HepG2 (cell line): Measurements from ENCODE around the gene LYZL6. TPM values are rescaled to one million over a fixed set of nuclear protein-coding genes. Genes with fewer than 3 reads are reported as not detected.

Source experiments
- ATRX ChIP-seq: sonication (generic); formaldehyde crosslinking; IDR thresholded peaks from 2 replicates; pipeline ENCODE4 v1.4.0; 2020; ENCODE audit warnings: missing genetic modification reagents, borderline replicate concordance
- BRD4 ChIP-seq: sonication (generic); formaldehyde crosslinking; IDR thresholded peaks from 2 replicates; pipeline ENCODE4 v1.4.0; 2020; ENCODE audit warnings: missing genetic modification reagents
- CC2D1A ChIP-seq: sonication (generic); formaldehyde crosslinking; IDR thresholded peaks from 2 replicates; pipeline ENCODE4 v1.8.1; 2023; ENCODE audit warnings: mild to moderate bottlenecking, missing genetic modification reagents
- CERS6 ChIP-seq: sonication (generic); formaldehyde crosslinking; IDR thresholded peaks from 2 replicates; pipeline ENCODE4 v1.5.0; 2020; ENCODE audit warnings: missing genetic modification reagents
- DNMT3B ChIP-seq: conservative IDR thresholded peaks from 2 replicates; pipeline ENCODE4 v1.6.1; 2016; ENCODE audit warnings: missing biosample characterization, control low read depth
- EEA1 ChIP-seq: sonication (generic); formaldehyde crosslinking; IDR thresholded peaks from 2 replicates; pipeline ENCODE4 v1.5.1; 2020; ENCODE audit warnings: mild to moderate bottlenecking, missing genetic modification reagents, borderline replicate concordance
- EZH2 ChIP-seq: conservative IDR thresholded peaks from 2 replicates; pipeline ENCODE4 v1.6.1; 2012; ENCODE audit warnings: mild to moderate bottlenecking, low read depth, low read length, moderate library complexity
- FOXP1 ChIP-seq, 2 experiments: fragments of 450-650 bp in 1 of 2; IDR thresholded peaks; 2 replicates each; pipeline ENCODE4 v1.6.1; 2017 to 2018; ENCODE audit warnings: antibody characterized with exemption in 1 of 2
- GABPA ChIP-seq, 2 experiments: IDR thresholded peaks; 2 replicates each; pipeline ENCODE4 v1.6.1; 2011 to 2016; ENCODE audit warnings: low read depth in 2 of 2, low read length in 1 of 2, missing biosample characterization in 1 of 2, missing genetic modification characterization in 1 of 2
- HNF1B ChIP-seq: sonication (generic); formaldehyde crosslinking; IDR thresholded peaks from 2 replicates; pipeline ENCODE4 v1.5.1; 2020; ENCODE audit warnings: mild to moderate bottlenecking, moderate library complexity, missing genetic modification reagents
- JARID2 ChIP-seq: sonication (generic); formaldehyde crosslinking; IDR thresholded peaks from 2 replicates; pipeline ENCODE4 v1.8.1; 2023; ENCODE audit warnings: missing genetic modification reagents, inconsistent platforms; ENCODE audit not compliant: insufficient replicate concordance
- KLF9 ChIP-seq: IDR thresholded peaks from 2 replicates; pipeline ENCODE4 v1.6.1; 2016; ENCODE audit warnings: low read depth
- MTF2 ChIP-seq: sonication (generic); formaldehyde crosslinking; IDR thresholded peaks from 2 replicates; pipeline ENCODE4 v1.5.0; 2020; ENCODE audit warnings: missing genetic modification reagents, borderline replicate concordance
- NFE2 ChIP-seq: sonication (generic); formaldehyde crosslinking; IDR thresholded peaks from 2 replicates; pipeline ENCODE4 v1.4.0; 2020; ENCODE audit warnings: missing genetic modification reagents
- PITX1 ChIP-seq: sonication (generic); formaldehyde crosslinking; IDR thresholded peaks from 2 replicates; pipeline ENCODE4 v1.5.1; 2020; ENCODE audit warnings: mild to moderate bottlenecking, missing genetic modification reagents
- POGZ ChIP-seq: sonication (generic); formaldehyde crosslinking; IDR thresholded peaks from 2 replicates; pipeline ENCODE4 v1.4.0; 2020; ENCODE audit warnings: mild to moderate bottlenecking, missing genetic modification reagents
- PRMT3 ChIP-seq: sonication (generic); formaldehyde crosslinking; IDR thresholded peaks from 2 replicates; pipeline ENCODE4 v1.8.1; 2022; ENCODE audit warnings: low read depth, mild to moderate bottlenecking, moderate library complexity, missing genetic modification reagents, borderline replicate concordance
- RFXANK ChIP-seq: IDR thresholded peaks from 2 replicates; pipeline ENCODE4 v1.6.1; 2016
- SMC3 ChIP-seq: IDR thresholded peaks from 2 replicates; pipeline ENCODE4 v1.6.1; 2011; ENCODE audit warnings: low read length, improper control_type of control experiment
- ZBTB26 ChIP-seq: IDR thresholded peaks from 2 replicates; pipeline ENCODE4 v1.6.1; 2016; ENCODE audit warnings: missing compliant biosample characterization, missing genetic modification reagents, borderline replicate concordance
- ZFP1 ChIP-seq: IDR thresholded peaks from 2 replicates; pipeline ENCODE4 v1.6.1; 2016
- ZNF17 ChIP-seq: sonication (generic); formaldehyde crosslinking; IDR thresholded peaks from 2 replicates; pipeline ENCODE4 v1.5.0; 2020; ENCODE audit warnings: mild to moderate bottlenecking, missing genetic modification reagents
- ZNF530 ChIP-seq: sonication (generic); formaldehyde crosslinking; IDR thresholded peaks from 2 replicates; pipeline ENCODE4 v1.5.0; 2020; ENCODE audit warnings: low read depth, mild to moderate bottlenecking, missing genetic modification reagents
- ZNF570 ChIP-seq: sonication (generic); formaldehyde crosslinking; IDR thresholded peaks from 2 replicates; pipeline ENCODE4 v1.4.0; 2020; ENCODE audit warnings: mild to moderate bottlenecking, missing genetic modification reagents, borderline replicate concordance
- ZNF784 ChIP-seq: sonication (generic); formaldehyde crosslinking; IDR thresholded peaks from 2 replicates; pipeline ENCODE4 v1.5.1; 2020; ENCODE audit warnings: missing genetic modification reagents, mild to moderate bottlenecking, borderline replicate concordance
- ZSCAN12 ChIP-seq: sonication (generic); formaldehyde crosslinking; IDR thresholded peaks from 2 replicates; pipeline ENCODE4 v1.9.0; 2021; ENCODE audit warnings: mild to moderate bottlenecking, missing genetic modification reagents
- polyA plus RNA-seq, 8 experiments: library from polyadenylated mRNA; depleted of rRNA in 3 of 8; stranded (reverse) in 7 of 8; unstranded in 1 of 8; fragments of >200 nt; fragmentation: Illumina TruSeq in 4 of 8; extraction: Trizol in 4 of 8; gene quantifications; 2 replicates each; pipeline versions ENCODE4 v1.2.1 to v1.2.3, GENCODE V29; 2011 to 2016; ENCODE audit warnings: low read depth in 4 of 8, missing spikeins in 1 of 8, mixed read lengths in 1 of 8; ENCODE audit not compliant: insufficient read depth in 1 of 8
- total RNA-seq, 5 experiments: library from RNA; depleted of rRNA; stranded (reverse); fragments of >200 nt; fragmentation: Illumina TruSeq; extraction: Trizol; gene quantifications; 2 replicates each; pipeline ENCODE4 v1.2.3, GENCODE V29; 2016; ENCODE audit warnings: low read depth in 1 of 5

Gene LYZL6
- total and polyA plus RNA-seq, 2 of the 13 experiments (the other 11 are each of a cell fraction or from before 2014, with no cell fraction given): not detected

GRCh38 chr17:35981246-35981645 is 37.7 kb upstream of the LYZL6 start, which contains the start of gene CCL16 (continued):
- TF ChIP-seq DNMT3B (CRISPR knock-in tag) (no peak), BRD4 (no peak), PITX1 (no peak), ATRX (no peak), MTF2 (no peak), FOXP1 (IDR thresholded peaks at IDR 0.05) (no peak), FOXP1 (CRISPR knock-in tag; IDR thresholded peaks at IDR 0.05) (0 out of 2 replicates have a peak, but pooled peaks have one; percentile 21), CERS6 (CRISPR knock-in tag) (no peak), EEA1 (no peak), HNF1B (CRISPR knock-in tag) (no peak), ZBTB26 (CRISPR knock-in tag) (no peak), ZSCAN12 (CRISPR knock-in tag) (no peak), POGZ (CRISPR knock-in tag) (no peak), SMC3 (peak; percentile 11; the same call in 1 of the 2 replicates), ZNF530 (CRISPR knock-in tag) (no peak), NFE2 (CRISPR knock-in tag) (no peak), ZNF17 (CRISPR knock-in tag) (no peak), JARID2 (CRISPR knock-in tag) (no peak), EZH2 (no peak), KLF9 (CRISPR knock-in tag) (no peak), ZFP1 (CRISPR knock-in tag) (no peak), ZNF570 (CRISPR knock-in tag) (no peak), CC2D1A (no peak), PRMT3 (CRISPR knock-in tag) (no peak), RFXANK (CRISPR knock-in tag) (no peak), GABPA (IDR thresholded peaks at IDR 0.05; ENCODE audit: low read depth, low read length) (no peak), GABPA (CRISPR knock-in tag; IDR thresholded peaks at IDR 0.05; ENCODE audit: low read depth) (no peak), ZNF784 (CRISPR knock-in tag) (no peak)
